Measurements from ENCODE around the gene CTNNA1. TPM values are rescaled to one million over a fixed set of nuclear protein-coding genes. Genes with fewer than 3 reads are reported as not detected.

CTNNA1 gene
- polyA plus RNA-seq, 1 of the 3 experiments (the other 2 are of a cell fraction): 130 TPM

DNA sequence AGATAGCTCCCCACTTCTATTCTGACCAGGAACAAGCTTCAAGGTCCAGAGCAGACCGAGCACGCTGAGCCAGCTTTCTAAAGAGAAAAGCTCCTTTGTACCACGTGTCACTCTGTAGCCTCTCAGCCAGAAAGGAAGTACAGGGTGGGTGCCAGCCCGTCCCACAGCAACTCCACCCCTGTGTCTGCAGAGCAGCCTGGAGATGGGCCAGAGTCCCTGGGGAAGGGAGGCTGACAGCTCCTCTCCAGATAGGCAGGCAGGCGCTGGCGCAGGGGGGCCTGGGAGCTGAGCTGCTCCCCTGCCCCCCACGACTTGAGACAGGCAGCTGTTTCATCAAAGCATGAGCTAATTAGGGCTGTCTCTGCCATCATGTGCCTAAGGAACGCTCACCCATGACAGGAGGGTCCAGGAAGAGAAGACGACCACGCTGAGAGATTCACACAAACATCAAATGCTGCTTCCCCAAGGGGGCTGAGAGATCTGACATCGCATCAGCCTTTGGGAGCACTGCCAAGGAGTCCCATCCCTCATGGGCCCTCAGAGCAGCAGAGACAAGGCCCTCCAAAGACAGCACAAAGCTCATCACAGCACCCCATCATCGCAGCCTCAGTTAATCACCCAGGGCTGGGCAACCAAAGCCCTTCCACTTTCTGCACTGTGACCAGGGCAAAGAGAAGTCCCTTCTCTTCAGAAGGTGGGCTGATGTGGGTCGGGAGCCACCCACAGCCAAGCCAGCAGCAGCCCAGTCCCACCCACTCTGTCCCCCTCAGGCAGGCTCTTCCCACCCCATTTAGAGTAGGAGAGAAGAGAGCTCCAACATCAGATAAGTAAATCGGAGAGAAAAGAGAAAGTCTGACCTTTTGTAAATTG lies 200.4 kb downstream of the CTNNA1 start (continued):
- TF ChIP-seq, protein P1, sequence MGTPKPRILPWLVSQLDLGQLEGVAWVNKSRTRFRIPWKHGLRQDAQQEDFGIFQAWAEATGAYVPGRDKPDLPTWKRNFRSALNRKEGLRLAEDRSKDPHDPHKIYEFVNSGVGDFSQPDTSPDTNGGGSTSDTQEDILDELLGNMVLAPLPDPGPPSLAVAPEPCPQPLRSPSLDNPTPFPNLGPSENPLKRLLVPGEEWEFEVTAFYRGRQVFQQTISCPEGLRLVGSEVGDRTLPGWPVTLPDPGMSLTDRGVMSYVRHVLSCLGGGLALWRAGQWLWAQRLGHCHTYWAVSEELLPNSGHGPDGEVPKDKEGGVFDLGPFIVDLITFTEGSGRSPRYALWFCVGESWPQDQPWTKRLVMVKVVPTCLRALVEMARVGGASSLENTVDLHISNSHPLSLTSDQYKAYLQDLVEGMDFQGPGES (IDR thresholded peaks at IDR 0.05; ENCODE audit: low read depth, low read length): no peak
- TF ChIP-seq CHD2 (IDR thresholded peaks at IDR 0.05; ENCODE audit: low read length, partially characterized antibody): peak; percentile 80
- TF ChIP-seq EP300 (IDR thresholded peaks at IDR 0.05; ENCODE audit: borderline replicate concordance in 1 of 2, low read depth in 1 of 2, low read length in 1 of 2): peak in 1 of 2 experiments; percentile 60; a peak in 1 of 4 replicates
- no peak for TF ChIP-seq TEAD4 (IDR thresholded peaks at IDR 0.05; ENCODE audit: borderline replicate concordance, insufficient read depth)
- TF ChIP-seq NRF1 (IDR thresholded peaks at IDR 0.05; ENCODE audit: low read depth, low read length): no peak
- peak; percentile 50; the same call in 1 of the 2 replicates for TF ChIP-seq FOXJ3 (CRISPR knock-in tag; IDR thresholded peaks at IDR 0.05)
- no peak for TF ChIP-seq SIN3A (IDR thresholded peaks at IDR 0.05; ENCODE audit: borderline replicate concordance, low read depth, low read length)
- TF ChIP-seq PBX3 (IDR thresholded peaks at IDR 0.05): no peak
- no peak for TF ChIP-seq EZH2phosphoT487 (IDR thresholded peaks at IDR 0.05; ENCODE audit: borderline replicate concordance, low read depth)
- TF ChIP-seq TCF12 (IDR thresholded peaks at IDR 0.05): no peak

- no peak for DNase-seq
- Histone ChIP-seq H3K9ac (no peak overlapping the region), H3K4me3 (ENCODE audit: low read depth in 2 of 2, low read length in 1 of 2) (no peak overlapping the region), H3K27me3 (ENCODE audit: insufficient read depth) (no peaks in the 10 kb centered on the region), H3K36me3 (replicated peaks in 1 of 2; ENCODE audit: control insufficient read depth in 1 of 2, insufficient read depth in 2 of 2, low read length in 1 of 2) (no peaks in the 10 kb centered on the region), H3F3A (replicated peaks; ENCODE audit: insufficient read depth) (no peaks in the 10 kb centered on the region), H2AFZ (ENCODE audit: low read depth) (no peak overlapping the region), H3K9me3 (no peaks in the 10 kb centered on the region), H3K79me2 (ENCODE audit: insufficient read depth) (no peaks in the 10 kb centered on the region), H4K20me1 (ENCODE audit: insufficient read depth) (no peaks in the 10 kb centered on the region), H3K4me1 (ENCODE audit: control insufficient read depth in 1 of 2, insufficient read depth in 2 of 2, low read depth in 1 of 2, low read length in 1 of 2) (peaks cover 16 to 68% of the 10 kb centered on the region in 2 experiments; a peak in 3 of 4 replicates), H3K27ac (ENCODE audit: low read depth in 2 of 2, low read length in 1 of 2) (peak overlapping the region in 1 of 2 experiments; percentile 98; a peak in 2 of 4 replicates), H3K4me2 (no peak overlapping the region), H3K9me2 (no peaks in the 10 kb centered on the region)
- 89% methylated on average over 3 of the region's 4 CpGs for WGBS (ENCODE audit: low lambda C conversion rate)
- ChIA-PET POLR2A (interaction anchor here (0.5 to 1.8 kb wide), 6 partner anchors 8 to 358 kb away, joined by 3 to 9 read pairs (median 4); no protein-coding TSS in a partner anchor), CTCF (interaction anchor here (0.7 to 2.4 kb wide), 7 partner anchors 9 to 379 kb away, joined by 3 to 11 read pairs (median 5); no protein-coding TSS in a partner anchor)
- no peak for TF ChIP-seq FOSL2 (IDR thresholded peaks at IDR 0.05; ENCODE audit: borderline replicate concordance, low read depth)
- TF ChIP-seq, protein P2, sequence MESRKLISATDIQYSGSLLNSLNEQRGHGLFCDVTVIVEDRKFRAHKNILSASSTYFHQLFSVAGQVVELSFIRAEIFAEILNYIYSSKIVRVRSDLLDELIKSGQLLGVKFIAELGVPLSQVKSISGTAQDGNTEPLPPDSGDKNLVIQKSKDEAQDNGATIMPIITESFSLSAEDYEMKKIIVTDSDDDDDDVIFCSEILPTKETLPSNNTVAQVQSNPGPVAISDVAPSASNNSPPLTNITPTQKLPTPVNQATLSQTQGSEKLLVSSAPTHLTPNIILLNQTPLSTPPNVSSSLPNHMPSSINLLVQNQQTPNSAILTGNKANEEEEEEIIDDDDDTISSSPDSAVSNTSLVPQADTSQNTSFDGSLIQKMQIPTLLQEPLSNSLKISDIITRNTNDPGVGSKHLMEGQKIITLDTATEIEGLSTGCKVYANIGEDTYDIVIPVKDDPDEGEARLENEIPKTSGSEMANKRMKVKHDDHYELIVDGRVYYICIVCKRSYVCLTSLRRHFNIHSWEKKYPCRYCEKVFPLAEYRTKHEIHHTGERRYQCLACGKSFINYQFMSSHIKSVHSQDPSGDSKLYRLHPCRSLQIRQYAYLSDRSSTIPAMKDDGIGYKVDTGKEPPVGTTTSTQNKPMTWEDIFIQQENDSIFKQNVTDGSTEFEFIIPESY (IDR thresholded peaks at IDR 0.05; ENCODE audit: borderline replicate concordance, low read depth): no peak
- TF ChIP-seq, protein P1 (IDR thresholded peaks at IDR 0.05; ENCODE audit: low read depth, low read length): no peak
- TF ChIP-seq YY1 (IDR thresholded peaks at IDR 0.05; ENCODE audit: low read depth): no peak
- TF ChIP-seq FOXJ3 (CRISPR knock-in tag; IDR thresholded peaks at IDR 0.05): no peak
- no peak for TF ChIP-seq TCF12 (IDR thresholded peaks at IDR 0.05)
- TF ChIP-seq TAF1 (IDR thresholded peaks at IDR 0.05; ENCODE audit: borderline replicate concordance, low read depth, low read length): no peak
- TF ChIP-seq PBX3 (IDR thresholded peaks at IDR 0.05): no peak
- no peak for TF ChIP-seq RFX5 (IDR thresholded peaks at IDR 0.05; ENCODE audit: low read length)
- no peak for TF ChIP-seq RCOR1 (IDR thresholded peaks at IDR 0.05; ENCODE audit: low read length)
Measured at GRCh38 chr5:138954257-138955012, 201.2 kb downstream of the CTNNA1 start.

Measured in SK-N-SH (cell line).